GM21619 (cell line): ENCODE data around the gene FSHR.

Experiments
- ATAC-seq: cut with Tn5 transposase; IDR thresholded peaks from one replicate; pipeline ENCODE4 v1.9.1; 2021; ENCODE audit not compliant: unreplicated experiment

The FSHR gene

GRCh38 chr2:49111456-49111855 lies 42.9 kb downstream of the FSHR start:
- no peak for ATAC-seq

- ATAC-seq, result no peak
Measured at GRCh38 chr2:49111006-49111405, 43.3 kb downstream of the FSHR start.

- ATAC-seq, result no peak
Measured at GRCh38 chr2:49110571-49110970, 43.7 kb downstream of the FSHR start.

- ATAC-seq, result no peak
Measured at GRCh38 chr2:49108851-49109250, 45.5 kb downstream of the FSHR start.

GRCh38 chr2:49108436-49108835 lies 45.9 kb downstream of the FSHR start:
- ATAC-seq, result no peak

- no peak for ATAC-seq
Measured at GRCh38 chr2:49105506-49105905, 48.8 kb downstream of the FSHR start.

GRCh38 chr2:49102146-49102545 lies 52.2 kb downstream of the FSHR start:
- no peak for ATAC-seq

GRCh38 chr2:49080681-49081080 lies 73.6 kb downstream of the FSHR start:
- no peak for ATAC-seq

- no peak for ATAC-seq
Measured at GRCh38 chr2:49070716-49071115, 83.6 kb downstream of the FSHR start.

- ATAC-seq, result no peak
Measured at GRCh38 chr2:49069829-49070228, 84.5 kb downstream of the FSHR start.

GRCh38 chr2:49068613-49069012 lies 85.7 kb downstream of the FSHR start:
- no peak for ATAC-seq

GRCh38 chr2:49067971-49068370 lies 86.3 kb downstream of the FSHR start:
- ATAC-seq, result no peak

- no peak for ATAC-seq
Measured at GRCh38 chr2:49053156-49053555, 101.2 kb downstream of the FSHR start.

- ATAC-seq, result no peak
Measured at GRCh38 chr2:49050265-49050664, 104.0 kb downstream of the FSHR start.

GRCh38 chr2:49049161-49049560 lies 105.2 kb downstream of the FSHR start:
- ATAC-seq, result no peak

GRCh38 chr2:49045083-49045482 lies 109.2 kb downstream of the FSHR start:
- no peak for ATAC-seq

- no peak for ATAC-seq
Measured at GRCh38 chr2:49044350-49045079, 109.8 kb downstream of the FSHR start.

GRCh38 chr2:49043405-49043982 lies 110.8 kb downstream of the FSHR start:
- no peak for ATAC-seq

- ATAC-seq, result no peak
Measured at GRCh38 chr2:49042488-49042887, 111.8 kb downstream of the FSHR start.

- ATAC-seq, result no peak
Measured at GRCh38 chr2:49041061-49041460, 113.3 kb downstream of the FSHR start.

GRCh38 chr2:49037197-49037596 lies 117.1 kb downstream of the FSHR start:
- ATAC-seq, result no peak

- no peak for ATAC-seq
Measured at GRCh38 chr2:49035481-49035880, 118.8 kb downstream of the FSHR start.
